ENCODE results near the gene RTKN. TPM values are rescaled to one million over a fixed set of nuclear protein-coding genes. Genes with fewer than 3 reads are reported as not detected.

RTKN gene
- total RNA-seq, 1 donor from 2014 or later, result 88.7 TPM

DNA sequence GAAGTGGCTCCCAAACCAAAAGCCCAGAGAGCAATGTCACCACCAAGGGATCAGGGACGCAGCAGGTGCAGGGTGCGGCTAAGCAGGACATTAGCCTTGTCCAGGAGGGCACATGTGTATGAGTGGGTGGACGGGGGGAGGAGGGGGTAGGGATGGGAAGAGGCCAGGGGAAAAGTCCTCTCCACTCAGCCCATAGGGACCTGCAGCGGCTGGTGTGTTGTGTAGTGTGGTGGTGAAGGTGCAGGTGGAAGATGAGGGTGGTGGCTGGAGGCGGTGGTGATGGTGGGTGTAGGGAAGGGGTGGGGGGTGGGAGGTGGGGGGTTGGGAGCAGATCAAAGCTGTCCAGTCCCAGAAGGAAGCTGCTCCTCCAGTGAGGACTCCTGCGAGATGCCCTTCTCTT, 24.0 kb downstream of the RTKN start:
- Mint-ChIP-seq H3K27ac (ENCODE audit: unreplicated experiment) (no peak overlapping the region), H3K4me1 (ENCODE audit: low read depth, unreplicated experiment) (peaks cover 10% of the 10 kb centered on the region), H3K27me3 (ENCODE audit: unreplicated experiment) (peaks cover 11% of the 10 kb centered on the region), H3K9me3 (ENCODE audit: unreplicated experiment) (peaks cover 7% of the 10 kb centered on the region), H3K4me3 (ENCODE audit: unreplicated experiment) (no peak overlapping the region), H3K36me3 (ENCODE audit: unreplicated experiment) (no peaks in the 10 kb centered on the region)
- DNase-seq, result no peak
- no peak for TF ChIP-seq CTCF (IDR thresholded peaks at IDR 0.05; ENCODE audit: partially characterized antibody, unreplicated experiment)

DNA sequence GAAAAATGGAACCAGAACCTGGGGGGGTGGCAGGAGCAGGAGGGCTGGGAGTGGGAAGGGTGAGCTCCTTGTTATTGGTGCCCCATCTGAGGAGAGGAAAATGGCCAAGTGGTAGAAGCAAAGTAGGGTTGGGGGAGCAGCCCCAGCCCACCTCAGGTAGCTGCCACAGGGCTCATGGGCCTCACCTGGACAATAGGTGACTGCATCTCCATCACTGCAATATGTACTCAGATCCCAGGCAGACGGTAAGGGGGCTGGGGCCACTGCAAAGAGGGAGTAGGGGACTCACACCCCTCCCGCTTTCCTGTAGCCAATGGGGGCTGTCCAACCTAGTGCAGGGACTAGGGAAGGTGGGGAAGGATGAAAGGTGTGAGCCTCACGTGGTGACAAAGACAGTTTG, 24.5 kb downstream of the RTKN start:
- peaks cover 10% of the 10 kb centered on the region for H3K27me3 Mint-ChIP-seq (ENCODE audit: unreplicated experiment)
- peak overlapping the region; percentile 72 for H3K4me3 Mint-ChIP-seq (ENCODE audit: unreplicated experiment)

GRCh38 chr2:74416778-74417177, 25.0 kb downstream of the RTKN start:
- peak overlapping the region; percentile 88 for H3K27ac Mint-ChIP-seq (ENCODE audit: unreplicated experiment)
- H3K27me3 Mint-ChIP-seq (ENCODE audit: unreplicated experiment), result peaks cover 7% of the 10 kb centered on the region

More for the DNA sequence above, 24.5 kb downstream of the RTKN start:
- Mint-ChIP-seq H3K9me3 (ENCODE audit: unreplicated experiment) (peaks cover 8% of the 10 kb centered on the region), H3K27ac (ENCODE audit: unreplicated experiment) (peak overlapping the region; percentile 88), H3K4me1 (ENCODE audit: low read depth, unreplicated experiment) (peaks cover 10% of the 10 kb centered on the region), H3K36me3 (ENCODE audit: unreplicated experiment) (no peaks in the 10 kb centered on the region)
- DNase-seq, result no peak
- no peak for TF ChIP-seq CTCF (IDR thresholded peaks at IDR 0.05; ENCODE audit: partially characterized antibody, unreplicated experiment)

DNA sequence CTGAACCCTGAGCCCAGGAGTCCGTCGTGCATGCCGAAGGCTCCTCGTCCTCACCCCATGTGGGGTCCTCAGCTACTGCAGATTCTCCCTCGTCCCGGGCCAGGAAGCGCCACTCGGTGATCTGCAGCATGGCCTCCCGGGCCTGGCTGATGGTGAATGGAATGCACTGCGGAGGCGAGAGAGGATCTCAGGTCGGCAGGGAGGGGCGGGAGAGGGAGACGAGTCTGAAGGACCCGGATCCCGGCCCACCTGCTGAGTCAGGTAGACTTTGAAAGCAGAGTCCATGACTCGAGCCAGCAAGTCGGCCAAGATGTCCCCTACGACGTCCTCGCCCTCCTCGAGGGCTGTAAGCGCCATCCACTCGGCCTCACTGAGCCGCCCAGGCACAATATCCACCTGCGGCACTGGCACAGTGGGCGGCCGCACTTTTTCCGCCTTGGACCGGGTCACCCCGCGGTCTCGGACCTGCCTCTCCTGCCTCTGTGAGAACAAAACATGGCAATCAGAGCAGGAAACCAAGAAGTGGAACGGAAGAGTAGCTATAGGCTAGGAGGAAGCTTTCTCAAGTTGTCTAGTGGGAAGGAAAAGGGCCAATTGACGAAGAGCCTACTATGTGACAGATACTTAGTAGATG, 25.9 kb downstream of the RTKN start:
- H3K4me3 Mint-ChIP-seq (ENCODE audit: unreplicated experiment), result no peak overlapping the region
- DNase-seq, result no peak
- H3K4me1 Mint-ChIP-seq (ENCODE audit: low read depth, unreplicated experiment), result peaks cover 10% of the 10 kb centered on the region
- no peaks in the 10 kb centered on the region for H3K36me3 Mint-ChIP-seq (ENCODE audit: unreplicated experiment)
- TF ChIP-seq CTCF (IDR thresholded peaks at IDR 0.05; ENCODE audit: partially characterized antibody, unreplicated experiment), result no peak
- H3K27ac Mint-ChIP-seq (ENCODE audit: unreplicated experiment), result no peak overlapping the region
- H3K27me3 Mint-ChIP-seq (ENCODE audit: unreplicated experiment), result peaks cover 5% of the 10 kb centered on the region
- peaks cover 5% of the 10 kb centered on the region for H3K9me3 Mint-ChIP-seq (ENCODE audit: unreplicated experiment)

More at GRCh38 chr2:74416778-74417177, 25.0 kb downstream of the RTKN start:
- H3K4me1 Mint-ChIP-seq (ENCODE audit: low read depth, unreplicated experiment), result peaks cover 10% of the 10 kb centered on the region
- H3K36me3 Mint-ChIP-seq (ENCODE audit: unreplicated experiment), result no peaks in the 10 kb centered on the region
- TF ChIP-seq CTCF (IDR thresholded peaks at IDR 0.05; ENCODE audit: partially characterized antibody, unreplicated experiment), result no peak
- DNase-seq, result no peak
- peaks cover 6% of the 10 kb centered on the region for H3K9me3 Mint-ChIP-seq (ENCODE audit: unreplicated experiment)
- peak overlapping the region; percentile 72 for H3K4me3 Mint-ChIP-seq (ENCODE audit: unreplicated experiment)

GRCh38 chr2:74414881-74415761, 26.6 kb downstream of the RTKN start:
- Mint-ChIP-seq H3K36me3 (ENCODE audit: unreplicated experiment) (no peaks in the 10 kb centered on the region), H3K9me3 (ENCODE audit: unreplicated experiment) (peaks cover 5% of the 10 kb centered on the region), H3K27ac (ENCODE audit: unreplicated experiment) (no peak overlapping the region), H3K4me1 (ENCODE audit: low read depth, unreplicated experiment) (peaks cover 10% of the 10 kb centered on the region), H3K27me3 (ENCODE audit: unreplicated experiment) (peaks cover 5% of the 10 kb centered on the region), H3K4me3 (ENCODE audit: unreplicated experiment) (no peak overlapping the region)
- DNase-seq, result peak; percentile 47
- TF ChIP-seq CTCF (IDR thresholded peaks at IDR 0.05; ENCODE audit: partially characterized antibody, unreplicated experiment), result no peak
